ENCODE data around the gene PLIN1. TPM values are rescaled to one million over a fixed set of nuclear protein-coding genes. Genes with fewer than 3 reads are reported as not detected.
"Not testable (repeated sequence)": the region's sequence is repeated elsewhere in the genome, so short reads cannot be mapped to it uniquely, and the experiment has no call there.

Gene PLIN1
- total and polyA plus RNA-seq, 7 donors: 0.95 to 49.6 (median 1.8) TPM

DNA sequence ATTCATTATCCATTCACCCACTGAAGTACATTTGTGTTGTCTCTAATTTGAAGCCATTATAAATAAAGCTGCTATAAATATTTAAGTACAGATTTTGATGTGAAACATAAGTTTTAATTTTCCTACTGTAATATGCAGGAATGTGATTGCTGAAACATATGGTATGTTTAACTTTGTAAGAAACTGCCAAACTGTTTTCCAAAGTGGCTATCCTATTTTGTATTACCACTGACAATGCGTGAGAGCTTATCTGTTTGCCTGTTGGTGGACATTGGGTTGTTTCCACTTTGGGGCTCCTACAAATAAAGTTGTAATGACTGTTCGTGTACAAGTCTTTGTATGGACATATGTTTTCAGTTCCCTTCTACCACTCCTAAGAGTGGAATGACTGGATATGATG is 13.9 kb upstream of the PLIN1 start:
- no peak overlapping the region for H3K4me3 ChIP-seq
- intact Hi-C loops (cut with DNase I): loop anchor here (5.0 kb wide), 1 partner anchor 36 kb away; the partner anchor contains the start of gene KIF7
- H3K27me3 ChIP-seq: no peaks in the 10 kb centered on the region
- no peaks in the 10 kb centered on the region for H3K9me3 ChIP-seq
- DNase-seq: no peak
- no peak for TF ChIP-seq POLR2A (IDR thresholded peaks at IDR 0.05)
- no peak for TF ChIP-seq EP300 (IDR thresholded peaks at IDR 0.05)
- no peak for TF ChIP-seq POLR2AphosphoS5 (IDR thresholded peaks at IDR 0.05)
- TF ChIP-seq, protein P1, sequence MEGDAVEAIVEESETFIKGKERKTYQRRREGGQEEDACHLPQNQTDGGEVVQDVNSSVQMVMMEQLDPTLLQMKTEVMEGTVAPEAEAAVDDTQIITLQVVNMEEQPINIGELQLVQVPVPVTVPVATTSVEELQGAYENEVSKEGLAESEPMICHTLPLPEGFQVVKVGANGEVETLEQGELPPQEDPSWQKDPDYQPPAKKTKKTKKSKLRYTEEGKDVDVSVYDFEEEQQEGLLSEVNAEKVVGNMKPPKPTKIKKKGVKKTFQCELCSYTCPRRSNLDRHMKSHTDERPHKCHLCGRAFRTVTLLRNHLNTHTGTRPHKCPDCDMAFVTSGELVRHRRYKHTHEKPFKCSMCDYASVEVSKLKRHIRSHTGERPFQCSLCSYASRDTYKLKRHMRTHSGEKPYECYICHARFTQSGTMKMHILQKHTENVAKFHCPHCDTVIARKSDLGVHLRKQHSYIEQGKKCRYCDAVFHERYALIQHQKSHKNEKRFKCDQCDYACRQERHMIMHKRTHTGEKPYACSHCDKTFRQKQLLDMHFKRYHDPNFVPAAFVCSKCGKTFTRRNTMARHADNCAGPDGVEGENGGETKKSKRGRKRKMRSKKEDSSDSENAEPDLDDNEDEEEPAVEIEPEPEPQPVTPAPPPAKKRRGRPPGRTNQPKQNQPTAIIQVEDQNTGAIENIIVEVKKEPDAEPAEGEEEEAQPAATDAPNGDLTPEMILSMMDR (IDR thresholded peaks at IDR 0.05): no peak
- H3K36me3 ChIP-seq: no peaks in the 10 kb centered on the region
- 73 to 77% methylated on average over 2 of the region's 2 CpGs for WGBS, 2 donors
- no peak overlapping the region for H3K27ac ChIP-seq
- H3K4me1 ChIP-seq: peaks cover 0 to 18% (median 10%) of the 10 kb centered on the region in 4 donors

GRCh38 chr15:89690276-89691218 is 11.4 kb upstream of the PLIN1 start, which contains the start of the genes PEX11A and WDR93:
TSS of gene PEX11A (minus strand) at chr15:89690754. CDS start at chr15:89690632, 122 bp downstream.
TSS of gene WDR93 (plus strand) at chr15:89690811. CDS start at chr15:89701747, 10,936 bp downstream.
- peak in 3 of 4 donors; percentile 37 to 77 (median 67) for TF ChIP-seq POLR2AphosphoS5 (IDR thresholded peaks at IDR 0.05)
- TF ChIP-seq, protein P1 (IDR thresholded peaks at IDR 0.05): no peak
- TF ChIP-seq POLR2A (IDR thresholded peaks at IDR 0.05): peak in 1 of 2 donors; percentile 64
- TF ChIP-seq EP300 (IDR thresholded peaks at IDR 0.05): no peak
- WGBS, 2 donors: 2% methylated on average over 60 of the region's 60 CpGs
- Histone ChIP-seq H3K27me3 (no peaks in the 10 kb centered on the region), H3K4me3 (peak within 1 kb of the TSS; percentile 72 to 91 (median 86)), H3K27ac (peak within 1 kb of the TSS; percentile 61 to 71 (median 68)), H3K9me3 (no peaks in the 10 kb centered on the region), H3K4me1 (peaks cover 0 to 18% (median 10%) of the 10 kb centered on the region in 4 donors), H3K36me3 (peaks cover 0 to 12% (median 0%) of the 10 kb centered on the region in 4 donors)
- intact Hi-C loops (cut with DNase I): loop anchor here (5.0 kb wide), 1 partner anchor 33 kb away; the partner anchor contains the start of gene KIF7
- DNase-seq: peak; percentile 89

DNA sequence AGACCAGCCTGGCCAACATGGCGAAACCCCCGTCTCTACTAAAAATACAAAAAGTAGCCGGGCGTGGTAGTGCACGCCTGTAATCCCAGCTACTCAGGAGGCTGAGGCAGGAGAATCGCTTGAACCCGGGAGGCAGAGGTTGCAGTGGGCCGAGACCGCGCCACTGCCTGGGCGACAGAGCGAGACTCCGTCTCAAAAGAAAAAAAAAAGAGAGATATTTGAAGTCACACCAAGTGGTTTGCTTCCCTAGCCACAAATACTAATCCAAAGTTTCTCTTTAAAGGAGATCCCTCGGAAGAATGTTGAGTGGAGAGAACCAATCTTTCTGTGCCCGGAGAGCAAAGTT is 10.7 kb upstream of the PLIN1 start:
- peaks cover 0 to 15% (median 0%) of the 10 kb centered on the region in 4 donors for H3K36me3 ChIP-seq
- H3K27me3 ChIP-seq, H3K9me3 ChIP-seq, DNase-seq: not testable (repeated sequence)
- H3K27ac ChIP-seq: peak overlapping the region; percentile 61 to 71 (median 68)
- WGBS, 2 donors: 9 to 49% methylated on average over 15 of the region's 15 CpGs
- peak overlapping the region; percentile 72 to 91 (median 86) for H3K4me3 ChIP-seq
- peaks cover 0 to 18% (median 10%) of the 10 kb centered on the region in 4 donors for H3K4me1 ChIP-seq
- intact Hi-C loops (cut with DNase I): loop anchor here (5.0 kb wide), 1 partner anchor 33 kb away; the partner anchor contains the start of gene KIF7

DNA sequence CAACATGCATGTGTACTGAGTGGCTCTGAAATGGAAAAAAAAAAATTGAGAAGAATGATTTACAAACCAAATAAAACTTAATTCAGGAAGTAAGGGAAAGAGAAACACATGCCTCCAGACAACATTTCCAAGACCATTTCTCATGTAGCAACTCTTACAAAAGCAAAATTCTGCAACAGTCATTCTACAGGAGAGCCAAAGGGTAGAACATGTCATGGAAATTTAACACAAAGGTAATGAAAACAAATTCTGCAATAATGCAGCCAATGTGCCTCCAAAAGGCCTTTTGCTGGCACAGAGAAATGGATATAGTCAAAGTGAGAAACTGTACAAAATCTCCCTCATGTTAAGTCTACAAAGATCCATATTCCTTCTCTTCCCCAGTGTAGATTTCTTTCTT is 7.4 kb upstream of the PLIN1 start:
- no peaks in the 10 kb centered on the region for H3K27me3 ChIP-seq
- intact Hi-C loops (cut with DNase I): no loop called here
- no peaks in the 10 kb centered on the region for H3K9me3 ChIP-seq
- TF ChIP-seq, protein P1 (IDR thresholded peaks at IDR 0.05): no peak
- no peak for TF ChIP-seq POLR2A (IDR thresholded peaks at IDR 0.05)
- TF ChIP-seq POLR2AphosphoS5 (IDR thresholded peaks at IDR 0.05): no peak
- no peak for TF ChIP-seq EP300 (IDR thresholded peaks at IDR 0.05)
- no peak overlapping the region for H3K4me3 ChIP-seq
- H3K4me1 ChIP-seq: peaks cover 0 to 18% (median 11%) of the 10 kb centered on the region in 4 donors
- no peak for DNase-seq
- H3K36me3 ChIP-seq: peaks cover 0 to 31% (median 0%) of the 10 kb centered on the region in 4 donors
- no peak overlapping the region for H3K27ac ChIP-seq

GRCh38 chr15:89685995-89686394 is 6.8 kb upstream of the PLIN1 start:
- H3K4me1 ChIP-seq: peaks cover 0 to 20% (median 16%) of the 10 kb centered on the region in 4 donors

More at GRCh38 chr15:89685995-89686394, 6.8 kb upstream of the PLIN1 start:
- WGBS, 2 donors: 66 to 83% methylated on average over 2 of the region's 2 CpGs
- no peak for DNase-seq
- Histone ChIP-seq H3K27me3 (no peaks in the 10 kb centered on the region), H3K27ac (no peak overlapping the region), H3K36me3 (peaks cover 0 to 31% (median 0%) of the 10 kb centered on the region in 4 donors), H3K9me3 (no peaks in the 10 kb centered on the region), H3K4me3 (no peak overlapping the region)
- no peak for TF ChIP-seq POLR2AphosphoS5 (IDR thresholded peaks at IDR 0.05)
- TF ChIP-seq, protein P1 (IDR thresholded peaks at IDR 0.05): no peak
- TF ChIP-seq POLR2A (IDR thresholded peaks at IDR 0.05): no peak
- TF ChIP-seq EP300 (IDR thresholded peaks at IDR 0.05): no peak
- intact Hi-C loops (cut with DNase I): no loop called here

All from sigmoid colon (tissue), 7 donors.